Measurements from ENCODE around the gene WIPF3.

DNA sequence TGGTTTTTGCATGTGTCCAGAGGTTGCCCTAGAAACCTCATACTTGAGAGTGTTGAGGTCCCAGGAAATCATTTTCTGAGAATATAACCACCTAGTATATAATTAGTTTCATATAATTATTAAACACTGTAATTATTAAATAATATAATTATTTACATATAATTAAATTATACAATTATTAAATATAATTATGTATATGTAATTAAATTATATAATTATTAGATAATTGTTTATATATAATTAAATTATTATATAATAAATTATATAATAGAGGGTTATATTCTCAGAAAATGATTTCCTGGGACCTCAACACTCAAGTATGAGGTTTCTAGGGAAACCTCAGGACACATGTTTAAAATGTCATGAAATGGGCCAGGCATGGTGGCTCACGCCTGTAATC is 155.7 kb downstream of the WIPF3 start:
- TF ChIP-seq, protein P1, sequence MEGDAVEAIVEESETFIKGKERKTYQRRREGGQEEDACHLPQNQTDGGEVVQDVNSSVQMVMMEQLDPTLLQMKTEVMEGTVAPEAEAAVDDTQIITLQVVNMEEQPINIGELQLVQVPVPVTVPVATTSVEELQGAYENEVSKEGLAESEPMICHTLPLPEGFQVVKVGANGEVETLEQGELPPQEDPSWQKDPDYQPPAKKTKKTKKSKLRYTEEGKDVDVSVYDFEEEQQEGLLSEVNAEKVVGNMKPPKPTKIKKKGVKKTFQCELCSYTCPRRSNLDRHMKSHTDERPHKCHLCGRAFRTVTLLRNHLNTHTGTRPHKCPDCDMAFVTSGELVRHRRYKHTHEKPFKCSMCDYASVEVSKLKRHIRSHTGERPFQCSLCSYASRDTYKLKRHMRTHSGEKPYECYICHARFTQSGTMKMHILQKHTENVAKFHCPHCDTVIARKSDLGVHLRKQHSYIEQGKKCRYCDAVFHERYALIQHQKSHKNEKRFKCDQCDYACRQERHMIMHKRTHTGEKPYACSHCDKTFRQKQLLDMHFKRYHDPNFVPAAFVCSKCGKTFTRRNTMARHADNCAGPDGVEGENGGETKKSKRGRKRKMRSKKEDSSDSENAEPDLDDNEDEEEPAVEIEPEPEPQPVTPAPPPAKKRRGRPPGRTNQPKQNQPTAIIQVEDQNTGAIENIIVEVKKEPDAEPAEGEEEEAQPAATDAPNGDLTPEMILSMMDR (conservative IDR thresholded peaks at IDR 0.05 in 1 of 2, IDR thresholded peaks at IDR 0.05 in 1 of 2; ENCODE audit: extremely low read depth in 1 of 2, insufficient read depth in 1 of 2, low read depth in 1 of 2, low read length in 2 of 2) = no peak
- TF ChIP-seq EZH2 (IDR thresholded peaks at IDR 0.05; ENCODE audit: borderline replicate concordance, low read length) = no peak
